ENCODE data around the gene TRIM69. TPM values are rescaled to one million over a fixed set of nuclear protein-coding genes. Genes with fewer than 3 reads are reported as not detected.

Gene TRIM69
- total RNA-seq, 1 experiment from 2014 or later = 10.8 TPM

- Histone ChIP-seq H3K27ac (ENCODE audit: low read length) (no peak overlapping the region), H3K36me3 (ENCODE audit: low read depth, low read length) (no peaks in the 10 kb centered on the region), H3F3A (ENCODE audit: low read length, unreplicated experiment) (no peaks in the 10 kb centered on the region), H3K4me3 (ENCODE audit: low read length) (no peak overlapping the region), H3K9ac (ENCODE audit: low read length) (no peak overlapping the region), H3K9me3 (ENCODE audit: low read length) (no peaks in the 10 kb centered on the region), H3K27me3 (ENCODE audit: low read length) (peaks cover 45% of the 10 kb centered on the region), H2AFZ (ENCODE audit: low read length) (no peak overlapping the region), H3K4me1 (ENCODE audit: insufficient read depth, low read length) (no peaks in the 10 kb centered on the region), H3K79me2 (ENCODE audit: low read length) (no peaks in the 10 kb centered on the region), H4K20me1 (ENCODE audit: low read length) (no peaks in the 10 kb centered on the region), H3K4me2 (ENCODE audit: low read length) (no peak overlapping the region), H3K9me2 (replicated peaks; ENCODE audit: low read length) (no peaks in the 10 kb centered on the region)
- ATAC-seq (peak; percentile 70), DNase-seq (peak; percentile 19)
- intact Hi-C loops (cut with micrococcal nuclease) = no loop called here
- ChIA-PET POLR2A (ENCODE audit: unreplicated experiment) (interaction anchor here (0.5 kb wide), 1 partner anchor 47 kb away, joined by 3 read pairs; no protein-coding TSS in a partner anchor), CTCF (interaction anchor here (0.7 kb wide), 1 partner anchor 563 kb away, joined by 5 read pairs; no protein-coding TSS in a partner anchor)
- no TSS peak for BruUV-seq (replicated peaks)
- peak; percentile 38; the same call in 1 of the 2 replicates for TF ChIP-seq CTCF (conservative IDR thresholded peaks at IDR 0.05; ENCODE audit: low read depth, low read length)
- TF ChIP-seq EZH2phosphoT487 (IDR thresholded peaks at IDR 0.05; ENCODE audit: borderline replicate concordance, low read length) = no peak
These were observed 62.5 kb downstream of the TRIM69 start for GRCh38 chr15:44798826-44799225.

DNA sequence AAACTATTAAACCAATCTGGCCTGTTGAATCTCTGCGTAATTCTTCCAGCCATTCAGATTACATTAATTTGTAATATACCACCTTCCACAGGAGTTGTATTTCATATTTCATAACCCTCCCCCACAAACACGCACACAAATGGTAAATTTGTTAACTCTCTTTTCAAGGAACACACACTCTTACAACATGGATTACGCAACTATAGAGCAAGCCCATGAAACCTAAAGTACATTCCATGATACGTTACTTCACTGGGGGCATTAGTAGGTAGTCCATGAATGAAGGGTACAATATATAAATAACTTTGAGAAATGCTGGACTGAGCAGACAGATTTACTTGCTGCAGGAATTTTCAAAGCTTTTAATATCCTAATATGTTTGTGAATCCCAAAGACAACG lies 65.0 kb downstream of the TRIM69 start:
- H3K9me2 ChIP-seq (replicated peaks; ENCODE audit: low read length) = no peaks in the 10 kb centered on the region
- no peaks in the 10 kb centered on the region for H3K9me3 ChIP-seq (ENCODE audit: low read length)
- H2AFZ ChIP-seq (ENCODE audit: low read length) = no peak overlapping the region
- POLR2A ChIA-PET (ENCODE audit: unreplicated experiment) = no interaction called here
- no peaks in the 10 kb centered on the region for H3K79me2 ChIP-seq (ENCODE audit: low read length)
- intact Hi-C loops (cut with micrococcal nuclease) = no loop called here
- H3K27ac ChIP-seq (ENCODE audit: low read length) = no peak overlapping the region
- no peak overlapping the region for H3K4me3 ChIP-seq (ENCODE audit: low read length)
- TF ChIP-seq CTCF (conservative IDR thresholded peaks at IDR 0.05; ENCODE audit: low read depth, low read length) (no peak), EZH2phosphoT487 (IDR thresholded peaks at IDR 0.05; ENCODE audit: borderline replicate concordance, low read length) (no peak), EZH2 (IDR thresholded peaks at IDR 0.05; ENCODE audit: low read length, unreplicated experiment) (no peak)
- H3K36me3 ChIP-seq (ENCODE audit: low read depth, low read length) = no peaks in the 10 kb centered on the region
- no peaks in the 10 kb centered on the region for H4K20me1 ChIP-seq (ENCODE audit: low read length)
- peaks cover 69% of the 10 kb centered on the region for H3K27me3 ChIP-seq (ENCODE audit: low read length)
- H3F3A ChIP-seq (ENCODE audit: low read length, unreplicated experiment) = no peaks in the 10 kb centered on the region
- CTCF ChIA-PET = no interaction called here
- ATAC-seq (no peak), DNase-seq (no peak)
- BruUV-seq (replicated peaks) = no TSS peak
- no peaks in the 10 kb centered on the region for H3K4me1 ChIP-seq (ENCODE audit: insufficient read depth, low read length)
- H3K9ac ChIP-seq (ENCODE audit: low read length) = no peak overlapping the region
- H3K4me2 ChIP-seq (ENCODE audit: low read length) = no peak overlapping the region

- Histone ChIP-seq H3K4me1 (ENCODE audit: insufficient read depth, low read length) (no peaks in the 10 kb centered on the region), H3K4me2 (ENCODE audit: low read length) (no peak overlapping the region), H3K9ac (ENCODE audit: low read length) (no peak overlapping the region), H3K79me2 (ENCODE audit: low read length) (no peaks in the 10 kb centered on the region), H3K9me3 (ENCODE audit: low read length) (no peaks in the 10 kb centered on the region), H3K36me3 (ENCODE audit: low read depth, low read length) (no peaks in the 10 kb centered on the region), H3K9me2 (replicated peaks; ENCODE audit: low read length) (no peaks in the 10 kb centered on the region), H2AFZ (ENCODE audit: low read length) (no peak overlapping the region), H3K27me3 (ENCODE audit: low read length) (peaks cover 69% of the 10 kb centered on the region), H3K4me3 (ENCODE audit: low read length) (no peak overlapping the region), H3F3A (ENCODE audit: low read length, unreplicated experiment) (no peaks in the 10 kb centered on the region), H3K27ac (ENCODE audit: low read length) (no peak overlapping the region), H4K20me1 (ENCODE audit: low read length) (no peaks in the 10 kb centered on the region)
- ChIA-PET CTCF (no interaction called here), POLR2A (ENCODE audit: unreplicated experiment) (no interaction called here)
- TF ChIP-seq EZH2 (IDR thresholded peaks at IDR 0.05; ENCODE audit: low read length, unreplicated experiment) (no peak), CTCF (conservative IDR thresholded peaks at IDR 0.05; ENCODE audit: low read depth, low read length) (no peak), EZH2phosphoT487 (IDR thresholded peaks at IDR 0.05; ENCODE audit: borderline replicate concordance, low read length) (no peak)
- intact Hi-C loops (cut with micrococcal nuclease) = no loop called here
- ATAC-seq (no peak), DNase-seq (no peak)
- BruUV-seq (replicated peaks) = no TSS peak
These were observed 65.5 kb downstream of the TRIM69 start for GRCh38 chr15:44801797-44802196.
